Lower leg skin (tissue), 3 donors: ENCODE data around the gene UBL7.

ENCODE experiments used
- POLR2A ChIP-seq, 2 donors: fragments of 450-650 bp; IDR thresholded peaks; one replicate each; pipeline ENCODE4 v1.6.1; 2016 to 2017; ENCODE audit warnings: antibody characterized with exemption in 2 of 2, mild to moderate bottlenecking in 1 of 2, moderate library complexity in 1 of 2
- TF ChIP-seq, protein P1 (sequence below), 3 donors: fragments of 450-650 bp; IDR thresholded peaks; one replicate each; pipeline ENCODE4 v1.5.1; 2016; ENCODE audit warnings: antibody characterized with exemption in 3 of 3, mild to moderate bottlenecking in 3 of 3, moderate library complexity in 2 of 3

DNA sequence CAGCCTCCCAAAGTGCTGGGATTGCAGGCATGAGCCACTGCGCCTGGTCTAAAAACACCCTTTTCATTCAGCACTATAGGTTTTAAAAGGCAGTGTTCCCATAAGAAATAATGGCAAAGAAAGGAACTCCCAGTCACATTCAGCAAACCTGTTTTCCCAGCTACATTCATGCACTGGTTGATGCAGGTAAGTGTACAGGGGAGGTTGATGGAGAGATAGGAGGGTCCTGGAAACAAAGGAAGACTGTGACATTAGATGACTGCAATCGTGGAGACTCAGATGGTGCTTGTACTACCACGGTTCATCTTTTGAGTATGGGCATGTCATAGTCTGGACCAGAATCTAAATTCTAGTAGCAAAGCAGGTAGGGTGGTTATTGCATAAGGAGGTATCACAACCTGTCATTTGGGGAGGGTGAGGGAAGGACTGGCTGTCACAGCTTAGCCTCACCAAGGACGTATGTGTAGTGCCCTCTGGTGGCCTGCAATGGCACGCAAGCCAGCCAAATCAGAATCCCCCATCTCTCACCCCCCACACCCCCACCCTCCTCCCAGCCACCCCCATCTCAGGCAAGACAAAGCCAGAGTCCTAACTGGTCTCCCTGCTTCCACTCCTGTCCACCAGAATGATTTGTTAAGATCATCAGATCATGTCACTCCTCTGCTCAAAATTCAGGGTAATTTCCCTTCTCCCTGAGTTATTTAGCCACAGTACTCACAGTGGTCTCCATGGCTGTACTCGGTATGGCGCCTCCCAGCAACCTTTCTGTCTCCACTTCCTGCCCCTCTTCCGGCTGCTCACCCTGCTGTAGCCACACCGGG is 28.8 kb upstream of the UBL7 start:
- TF ChIP-seq, protein P1, sequence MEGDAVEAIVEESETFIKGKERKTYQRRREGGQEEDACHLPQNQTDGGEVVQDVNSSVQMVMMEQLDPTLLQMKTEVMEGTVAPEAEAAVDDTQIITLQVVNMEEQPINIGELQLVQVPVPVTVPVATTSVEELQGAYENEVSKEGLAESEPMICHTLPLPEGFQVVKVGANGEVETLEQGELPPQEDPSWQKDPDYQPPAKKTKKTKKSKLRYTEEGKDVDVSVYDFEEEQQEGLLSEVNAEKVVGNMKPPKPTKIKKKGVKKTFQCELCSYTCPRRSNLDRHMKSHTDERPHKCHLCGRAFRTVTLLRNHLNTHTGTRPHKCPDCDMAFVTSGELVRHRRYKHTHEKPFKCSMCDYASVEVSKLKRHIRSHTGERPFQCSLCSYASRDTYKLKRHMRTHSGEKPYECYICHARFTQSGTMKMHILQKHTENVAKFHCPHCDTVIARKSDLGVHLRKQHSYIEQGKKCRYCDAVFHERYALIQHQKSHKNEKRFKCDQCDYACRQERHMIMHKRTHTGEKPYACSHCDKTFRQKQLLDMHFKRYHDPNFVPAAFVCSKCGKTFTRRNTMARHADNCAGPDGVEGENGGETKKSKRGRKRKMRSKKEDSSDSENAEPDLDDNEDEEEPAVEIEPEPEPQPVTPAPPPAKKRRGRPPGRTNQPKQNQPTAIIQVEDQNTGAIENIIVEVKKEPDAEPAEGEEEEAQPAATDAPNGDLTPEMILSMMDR (IDR thresholded peaks at IDR 0.05), result no peak
- no peak for TF ChIP-seq POLR2A (IDR thresholded peaks at IDR 0.05)
